Bronchial epithelial cell (primary cell): ENCODE data around the gene FBXO42. TPM values are rescaled to one million over a fixed set of nuclear protein-coding genes. Genes with fewer than 3 reads are reported as not detected.

Experiments used
- DNase-seq: peaks from one replicate; pipeline ENCODE4 v3.0.0-alpha.2; 2010; ENCODE audit warnings: low read depth
- FAIRE-seq: peaks from 2 replicates; lab custom pipeline; 2011; peaks lifted over from hg19 to GRCh38; lab: Jason Lieb, UNC
- H3K27me3 ChIP-seq: 2 replicates; pipeline ENCODE4 v1.5.1; 2011; ENCODE audit warnings: low read length; ENCODE audit not compliant: control insufficient read depth, insufficient read depth
- H3K36me3 ChIP-seq: 2 replicates; pipeline ENCODE4 v1.5.1; 2011; ENCODE audit warnings: low read length; ENCODE audit not compliant: control insufficient read depth, insufficient read depth
- H3K4me3 ChIP-seq: 2 replicates; pipeline ENCODE4 v1.5.1; 2011; ENCODE audit warnings: mild to moderate bottlenecking, low read depth, low read length, control low read depth
- total RNA-seq: library from RNA; depleted of rRNA; stranded (reverse); fragments of >200 nt; gene quantifications from 2 replicates; pipeline ENCODE4 v1.2.1, GENCODE V29; 2014
- TF ChIP-seq, protein P1 (sequence below): IDR thresholded peaks from 2 replicates; pipeline ENCODE4 v1.5.1; 2011; ENCODE audit warnings: mild to moderate bottlenecking, moderate library complexity, low read length, control low read depth, inconsistent platforms; ENCODE audit not compliant: insufficient read depth, severe bottlenecking

FBXO42 gene
- total RNA-seq, 1 donor from 2014 or later, result 10.8 TPM

DNA sequence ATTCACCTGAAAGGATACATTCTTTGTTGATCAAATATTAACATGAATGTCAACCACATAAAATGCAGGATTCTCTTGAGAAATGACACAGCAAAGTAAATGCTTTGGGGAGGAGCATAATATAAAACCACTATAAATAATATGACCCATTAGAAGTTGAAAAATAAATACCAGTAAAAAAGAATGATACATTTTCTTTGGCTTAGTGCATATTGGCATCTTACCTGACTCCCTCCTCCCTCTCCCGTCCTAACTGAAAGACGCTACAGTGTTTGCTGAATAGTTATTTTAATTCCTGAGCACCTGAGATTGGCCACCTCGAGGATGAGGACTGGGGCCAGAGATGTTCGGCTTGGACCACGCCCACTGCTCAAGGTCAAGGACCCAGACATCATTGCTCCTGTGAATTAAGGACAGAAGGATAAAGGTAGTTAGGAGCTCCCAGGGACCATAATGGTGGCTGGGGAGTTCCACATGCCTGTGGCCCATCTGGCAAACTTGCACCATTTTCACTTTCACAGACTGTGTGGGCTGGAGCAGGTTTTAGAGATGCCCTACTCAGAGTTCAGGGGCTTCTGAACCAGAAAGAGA is 98.9 kb downstream of the FBXO42 start:
- TF ChIP-seq, protein P1, sequence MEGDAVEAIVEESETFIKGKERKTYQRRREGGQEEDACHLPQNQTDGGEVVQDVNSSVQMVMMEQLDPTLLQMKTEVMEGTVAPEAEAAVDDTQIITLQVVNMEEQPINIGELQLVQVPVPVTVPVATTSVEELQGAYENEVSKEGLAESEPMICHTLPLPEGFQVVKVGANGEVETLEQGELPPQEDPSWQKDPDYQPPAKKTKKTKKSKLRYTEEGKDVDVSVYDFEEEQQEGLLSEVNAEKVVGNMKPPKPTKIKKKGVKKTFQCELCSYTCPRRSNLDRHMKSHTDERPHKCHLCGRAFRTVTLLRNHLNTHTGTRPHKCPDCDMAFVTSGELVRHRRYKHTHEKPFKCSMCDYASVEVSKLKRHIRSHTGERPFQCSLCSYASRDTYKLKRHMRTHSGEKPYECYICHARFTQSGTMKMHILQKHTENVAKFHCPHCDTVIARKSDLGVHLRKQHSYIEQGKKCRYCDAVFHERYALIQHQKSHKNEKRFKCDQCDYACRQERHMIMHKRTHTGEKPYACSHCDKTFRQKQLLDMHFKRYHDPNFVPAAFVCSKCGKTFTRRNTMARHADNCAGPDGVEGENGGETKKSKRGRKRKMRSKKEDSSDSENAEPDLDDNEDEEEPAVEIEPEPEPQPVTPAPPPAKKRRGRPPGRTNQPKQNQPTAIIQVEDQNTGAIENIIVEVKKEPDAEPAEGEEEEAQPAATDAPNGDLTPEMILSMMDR, result no peak
- FAIRE-seq (no peak), DNase-seq (no peak)
- Histone ChIP-seq H3K36me3 (peaks cover 15% of the 10 kb centered on the region), H3K27me3 (no peaks in the 10 kb centered on the region), H3K4me3 (no peak overlapping the region)

DNA sequence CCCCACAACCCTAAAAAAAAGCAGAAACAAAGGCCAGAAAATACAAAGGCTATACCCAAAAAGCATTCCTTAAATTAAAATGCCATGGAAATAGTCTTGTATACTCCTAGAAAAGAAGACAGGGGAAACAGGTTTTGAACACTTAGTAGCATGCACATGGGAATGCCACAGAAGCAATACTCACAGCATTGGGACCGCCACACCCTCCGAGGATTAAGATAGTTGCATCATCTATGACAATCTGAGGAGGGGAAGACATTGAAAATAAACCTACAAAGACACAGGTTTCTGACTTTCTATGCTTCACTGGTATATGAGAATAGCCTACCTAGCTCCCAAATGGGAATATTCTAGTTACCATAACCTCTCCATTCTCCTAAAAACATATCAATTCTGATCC is 99.4 kb downstream of the FBXO42 start:
- DNase-seq (no peak), FAIRE-seq (no peak)
- H3K27me3 ChIP-seq, result no peaks in the 10 kb centered on the region
- H3K4me3 ChIP-seq, result no peak overlapping the region
- TF ChIP-seq, protein P1, result no peak
- peaks cover 15% of the 10 kb centered on the region for H3K36me3 ChIP-seq

DNA sequence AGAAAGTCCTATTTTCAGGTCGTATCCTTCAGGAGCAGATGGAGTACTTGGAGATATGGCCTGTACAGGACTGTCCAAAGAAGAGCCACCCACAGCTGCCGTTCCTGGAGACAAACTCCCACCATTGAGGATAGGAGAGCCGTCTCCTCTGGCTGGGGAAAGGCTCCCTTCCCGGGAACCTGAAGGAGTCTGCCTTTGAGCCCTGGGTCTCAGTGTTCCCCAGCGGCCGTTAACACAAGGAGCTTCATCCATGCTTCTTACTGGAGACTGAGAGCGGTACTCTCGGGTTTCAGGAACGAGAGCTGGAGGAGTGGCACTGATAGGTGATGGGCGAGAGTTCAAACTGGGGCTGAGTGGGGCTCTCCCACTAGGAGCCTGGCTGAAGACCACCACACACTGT is 100.9 kb downstream of the FBXO42 start:
- TF ChIP-seq, protein P1, result no peak

DNA sequence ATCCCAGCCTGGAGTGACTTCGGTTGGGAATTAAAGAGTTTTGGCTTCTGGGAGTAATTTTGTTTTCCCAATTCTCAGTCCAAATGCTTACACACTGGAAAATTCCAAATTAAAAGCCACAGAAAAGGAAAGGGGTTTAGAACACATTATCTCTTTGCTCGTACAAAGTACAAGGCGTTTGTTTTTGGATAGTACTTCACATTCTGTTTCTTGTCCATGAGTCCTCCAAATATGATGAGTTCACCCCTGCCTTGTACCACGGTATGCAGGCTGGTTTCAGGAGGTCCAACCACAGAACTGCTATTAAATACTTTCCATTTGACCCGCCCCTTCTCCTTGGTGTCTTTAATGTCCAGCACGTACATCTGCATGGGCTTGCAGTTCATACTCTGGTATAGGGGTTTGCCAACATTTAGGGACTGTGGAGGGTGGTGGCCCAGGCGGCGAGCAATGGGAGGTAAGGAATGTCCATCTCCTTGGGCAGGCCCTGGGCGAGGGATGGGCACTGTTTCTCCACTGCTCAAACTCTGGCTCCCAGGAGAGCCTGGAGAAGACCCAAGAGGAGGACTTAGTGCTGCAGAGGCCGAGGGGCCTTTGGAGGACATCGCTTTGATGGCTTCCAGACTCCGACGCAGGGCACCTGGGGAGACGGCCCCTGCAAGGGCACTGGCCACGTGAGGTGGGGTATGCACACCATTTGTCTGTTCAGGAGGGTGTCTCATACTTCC is 101.6 kb downstream of the FBXO42 start:
- FAIRE-seq (no peak), DNase-seq (no peak)
- TF ChIP-seq, protein P1, result no peak
- no peaks in the 10 kb centered on the region for H3K27me3 ChIP-seq
- peaks cover 11% of the 10 kb centered on the region for H3K36me3 ChIP-seq
- H3K4me3 ChIP-seq, result no peak overlapping the region

More for the DNA sequence above, 100.9 kb downstream of the FBXO42 start:
- peaks cover 15% of the 10 kb centered on the region for H3K36me3 ChIP-seq
- DNase-seq (no peak), FAIRE-seq (no peak)
- no peak overlapping the region for H3K4me3 ChIP-seq
- no peaks in the 10 kb centered on the region for H3K27me3 ChIP-seq

DNA sequence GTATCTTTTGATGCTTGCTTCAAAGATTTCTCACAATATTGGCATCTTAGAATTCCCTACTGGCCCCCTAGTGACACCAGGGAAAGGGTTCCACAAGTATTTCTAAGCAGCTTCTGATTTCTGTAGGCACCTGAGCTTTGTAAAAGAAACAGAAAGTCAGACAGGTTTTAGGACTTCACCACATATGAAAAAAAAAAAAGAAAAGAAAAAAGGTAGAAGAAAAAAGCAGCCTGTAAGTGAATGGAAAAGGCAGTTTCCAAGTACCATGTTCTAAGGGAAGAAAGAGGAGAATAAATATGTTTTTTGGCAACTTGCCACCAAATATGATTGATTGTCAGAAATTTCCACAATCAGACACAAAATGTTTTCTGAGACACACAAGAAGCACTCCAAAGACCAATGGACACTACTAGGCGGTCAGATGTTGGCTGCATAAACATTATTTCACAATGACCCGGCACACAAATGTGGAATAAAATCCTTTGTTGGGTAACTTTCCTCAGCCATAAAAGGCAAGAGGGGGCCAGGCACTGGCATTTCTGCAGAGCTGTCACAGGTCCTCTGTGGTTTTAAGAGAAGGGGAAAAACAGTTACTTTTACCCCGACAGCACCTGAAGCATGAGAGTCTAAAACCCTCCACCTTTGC is 102.6 kb downstream of the FBXO42 start:
- DNase-seq (no peak), FAIRE-seq (no peak)
- H3K4me3 ChIP-seq, result no peak overlapping the region
- H3K36me3 ChIP-seq, result peaks cover 10% of the 10 kb centered on the region
- H3K27me3 ChIP-seq, result no peaks in the 10 kb centered on the region
- TF ChIP-seq, protein P1, result no peak
